Astrocyte (in vitro differentiated cells and primary cell): ENCODE data around the gene RGCC.

Experiments
- EZH2 ChIP-seq: IDR thresholded peaks from 2 replicates; pipeline ENCODE4 v1.6.1; 2012; ENCODE audit warnings: mild to moderate bottlenecking, low read length, inconsistent platforms; ENCODE audit not compliant: insufficient read depth
- TF ChIP-seq, protein P1 (sequence below): IDR thresholded peaks from 2 replicates; pipeline ENCODE4 v1.5.1; 2011; ENCODE audit warnings: low read depth, mild to moderate bottlenecking, inconsistent platforms, low read length, moderate library complexity; ENCODE audit not compliant: insufficient read depth

- no peak for TF ChIP-seq EZH2
- TF ChIP-seq, protein P1, sequence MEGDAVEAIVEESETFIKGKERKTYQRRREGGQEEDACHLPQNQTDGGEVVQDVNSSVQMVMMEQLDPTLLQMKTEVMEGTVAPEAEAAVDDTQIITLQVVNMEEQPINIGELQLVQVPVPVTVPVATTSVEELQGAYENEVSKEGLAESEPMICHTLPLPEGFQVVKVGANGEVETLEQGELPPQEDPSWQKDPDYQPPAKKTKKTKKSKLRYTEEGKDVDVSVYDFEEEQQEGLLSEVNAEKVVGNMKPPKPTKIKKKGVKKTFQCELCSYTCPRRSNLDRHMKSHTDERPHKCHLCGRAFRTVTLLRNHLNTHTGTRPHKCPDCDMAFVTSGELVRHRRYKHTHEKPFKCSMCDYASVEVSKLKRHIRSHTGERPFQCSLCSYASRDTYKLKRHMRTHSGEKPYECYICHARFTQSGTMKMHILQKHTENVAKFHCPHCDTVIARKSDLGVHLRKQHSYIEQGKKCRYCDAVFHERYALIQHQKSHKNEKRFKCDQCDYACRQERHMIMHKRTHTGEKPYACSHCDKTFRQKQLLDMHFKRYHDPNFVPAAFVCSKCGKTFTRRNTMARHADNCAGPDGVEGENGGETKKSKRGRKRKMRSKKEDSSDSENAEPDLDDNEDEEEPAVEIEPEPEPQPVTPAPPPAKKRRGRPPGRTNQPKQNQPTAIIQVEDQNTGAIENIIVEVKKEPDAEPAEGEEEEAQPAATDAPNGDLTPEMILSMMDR, result no peak
Observed at GRCh38 chr13:41511827-41512226, 54.5 kb downstream of the RGCC start.
